Gastrocnemius medialis (tissue), 4 donors: ENCODE measurements around the gene HPS1. TPM values are rescaled to one million over a fixed set of nuclear protein-coding genes. Genes with fewer than 3 reads are reported as not detected.

Experiments used
- ATAC-seq, 2 donors: fragments of 150-250 bp; one replicate each; pipeline ENCODE4 v1.9.1; 2016
- DNase-seq, 2 donors: peaks; one replicate each; pipeline ENCODE4 v3.0.0-alpha.2; 2019
- H3K27ac ChIP-seq, 4 donors: fragments of 200-600 bp; sonication (generic); 1 replicate in 1 of 4; 2 replicates in 3 of 4; pipeline ENCODE4 v1.5.1; 2016 to 2018; ENCODE audit warnings: mild to moderate bottlenecking in 2 of 4, moderate library complexity in 1 of 4
- H3K27me3 ChIP-seq, 3 donors: fragments of 200-600 bp; sonication (generic) in 2 of 3; 1 replicate in 1 of 3; 2 replicates in 2 of 3; pipeline versions ENCODE4 v1.5.1 to v1.6.0; 2016 to 2019; ENCODE audit warnings: mild to moderate bottlenecking in 1 of 3, moderate library complexity in 1 of 3
- H3K36me3 ChIP-seq, 2 donors: fragments of 200-600 bp; sonication (generic) in 1 of 2; one replicate each; pipeline ENCODE4 v1.5.1; 2017 to 2018
- H3K4me1 ChIP-seq, 2 donors: fragments of 200-600 bp; sonication (generic) in 1 of 2; one replicate each; pipeline ENCODE4 v1.5.1; 2016 to 2017; ENCODE audit warnings: mild to moderate bottlenecking in 2 of 2
- H3K4me3 ChIP-seq, 4 donors: fragments of 200-600 bp; sonication (generic) in 3 of 4; 1 replicate in 1 of 4; 2 replicates in 3 of 4; pipeline ENCODE4 v1.5.1; 2016 to 2019; ENCODE audit warnings: mild to moderate bottlenecking in 2 of 4
- H3K9me3 ChIP-seq, 3 donors: fragments of 200-600 bp; sonication (generic) in 2 of 3; 1 replicate in 1 of 3; 2 replicates in 2 of 3; pipeline ENCODE4 v1.5.1; 2016 to 2019
- POLR2A ChIP-seq, 2 donors: fragments of 450-650 bp; IDR thresholded peaks; one replicate each; pipeline ENCODE4 v1.6.1; 2017; ENCODE audit warnings: antibody characterized with exemption in 2 of 2, mild to moderate bottlenecking in 2 of 2, moderate library complexity in 2 of 2
- in situ Hi-C, 4 donors: fragments of 200-750 bp; cut with MboI; loops; one replicate each; pipeline versions ENCODE4 v1.15.0 to v1.8.0; 2017; ENCODE audit warnings: low sequenced_read_pairs in 4 of 4
- intact Hi-C: fragments of 100-400 bp; cut with DNase I; formaldehyde crosslinking; loops from one replicate; pipeline ENCODE4 v1.15.1; 2023; ENCODE audit warnings: low total_unique reads
- total RNA-seq, 4 donors: library from RNA; depleted of rRNA; stranded (reverse); fragments of >200 nt; gene quantifications; one replicate each; pipeline versions ENCODE4 v1.1.0 to v1.2.3, GENCODE V29; 2016
- TF ChIP-seq, protein P1 (sequence below), 5 experiments: fragments of 450-650 bp in 3 of 5; fragments of 200-600 bp in 2 of 5; sonication (generic) in 2 of 5; IDR thresholded peaks in 4 of 5; conservative IDR thresholded peaks in 1 of 5; 1 replicate in 4 of 5; 2 replicates in 1 of 5; pipeline ENCODE4 v1.5.1; 2016 to 2019; ENCODE audit warnings: antibody characterized with exemption in 5 of 5, mild to moderate bottlenecking in 3 of 5, moderate library complexity in 3 of 5

The HPS1 gene
- total RNA-seq, 4 donors from 2014 or later = 10.6 to 26.0 (median 18.3) TPM

DNA sequence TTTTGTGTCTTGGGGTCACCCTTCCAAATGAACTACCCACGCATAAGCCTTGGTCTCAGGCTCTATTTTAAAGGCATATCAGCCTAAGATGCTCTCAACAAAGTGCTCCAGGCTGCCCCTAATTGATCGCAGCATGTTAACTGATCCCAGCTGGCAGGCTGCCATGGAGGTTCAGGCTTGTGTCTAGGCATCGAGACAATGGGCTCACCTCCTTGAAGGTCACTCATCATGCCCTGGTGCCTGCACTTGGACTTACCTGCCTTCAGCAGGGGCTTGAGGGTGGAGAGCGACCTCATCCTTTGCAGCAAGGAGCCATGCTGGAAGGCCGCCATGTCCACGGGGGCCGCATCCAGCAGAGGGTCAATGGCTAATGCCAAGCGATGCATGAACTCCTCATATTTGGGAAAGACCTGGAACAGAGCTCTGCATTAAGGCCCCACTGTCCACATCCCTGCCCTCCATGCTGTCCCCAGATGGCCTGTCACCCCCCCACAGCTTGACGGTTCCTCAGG is 49.6 kb downstream of the HPS1 start:
- H3K27me3 ChIP-seq = no peaks in the 10 kb centered on the region
- H3K27ac ChIP-seq = no peak overlapping the region
- TF ChIP-seq, protein P1, sequence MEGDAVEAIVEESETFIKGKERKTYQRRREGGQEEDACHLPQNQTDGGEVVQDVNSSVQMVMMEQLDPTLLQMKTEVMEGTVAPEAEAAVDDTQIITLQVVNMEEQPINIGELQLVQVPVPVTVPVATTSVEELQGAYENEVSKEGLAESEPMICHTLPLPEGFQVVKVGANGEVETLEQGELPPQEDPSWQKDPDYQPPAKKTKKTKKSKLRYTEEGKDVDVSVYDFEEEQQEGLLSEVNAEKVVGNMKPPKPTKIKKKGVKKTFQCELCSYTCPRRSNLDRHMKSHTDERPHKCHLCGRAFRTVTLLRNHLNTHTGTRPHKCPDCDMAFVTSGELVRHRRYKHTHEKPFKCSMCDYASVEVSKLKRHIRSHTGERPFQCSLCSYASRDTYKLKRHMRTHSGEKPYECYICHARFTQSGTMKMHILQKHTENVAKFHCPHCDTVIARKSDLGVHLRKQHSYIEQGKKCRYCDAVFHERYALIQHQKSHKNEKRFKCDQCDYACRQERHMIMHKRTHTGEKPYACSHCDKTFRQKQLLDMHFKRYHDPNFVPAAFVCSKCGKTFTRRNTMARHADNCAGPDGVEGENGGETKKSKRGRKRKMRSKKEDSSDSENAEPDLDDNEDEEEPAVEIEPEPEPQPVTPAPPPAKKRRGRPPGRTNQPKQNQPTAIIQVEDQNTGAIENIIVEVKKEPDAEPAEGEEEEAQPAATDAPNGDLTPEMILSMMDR (IDR thresholded peaks at IDR 0.05 in 4 of 5, conservative IDR thresholded peaks at IDR 0.05 in 1 of 5) = no peak
- no peak for TF ChIP-seq POLR2A (IDR thresholded peaks at IDR 0.05)
- no peaks in the 10 kb centered on the region for H3K9me3 ChIP-seq
- DNase-seq = no peak
- H3K4me3 ChIP-seq = no peak overlapping the region
- in situ Hi-C loops (no loop called here), intact Hi-C loops (no loop called here)
- ATAC-seq = no peak
- H3K4me1 ChIP-seq = no peaks in the 10 kb centered on the region
- peaks cover 0 to 7% of the 10 kb centered on the region in 2 donors for H3K36me3 ChIP-seq

DNA sequence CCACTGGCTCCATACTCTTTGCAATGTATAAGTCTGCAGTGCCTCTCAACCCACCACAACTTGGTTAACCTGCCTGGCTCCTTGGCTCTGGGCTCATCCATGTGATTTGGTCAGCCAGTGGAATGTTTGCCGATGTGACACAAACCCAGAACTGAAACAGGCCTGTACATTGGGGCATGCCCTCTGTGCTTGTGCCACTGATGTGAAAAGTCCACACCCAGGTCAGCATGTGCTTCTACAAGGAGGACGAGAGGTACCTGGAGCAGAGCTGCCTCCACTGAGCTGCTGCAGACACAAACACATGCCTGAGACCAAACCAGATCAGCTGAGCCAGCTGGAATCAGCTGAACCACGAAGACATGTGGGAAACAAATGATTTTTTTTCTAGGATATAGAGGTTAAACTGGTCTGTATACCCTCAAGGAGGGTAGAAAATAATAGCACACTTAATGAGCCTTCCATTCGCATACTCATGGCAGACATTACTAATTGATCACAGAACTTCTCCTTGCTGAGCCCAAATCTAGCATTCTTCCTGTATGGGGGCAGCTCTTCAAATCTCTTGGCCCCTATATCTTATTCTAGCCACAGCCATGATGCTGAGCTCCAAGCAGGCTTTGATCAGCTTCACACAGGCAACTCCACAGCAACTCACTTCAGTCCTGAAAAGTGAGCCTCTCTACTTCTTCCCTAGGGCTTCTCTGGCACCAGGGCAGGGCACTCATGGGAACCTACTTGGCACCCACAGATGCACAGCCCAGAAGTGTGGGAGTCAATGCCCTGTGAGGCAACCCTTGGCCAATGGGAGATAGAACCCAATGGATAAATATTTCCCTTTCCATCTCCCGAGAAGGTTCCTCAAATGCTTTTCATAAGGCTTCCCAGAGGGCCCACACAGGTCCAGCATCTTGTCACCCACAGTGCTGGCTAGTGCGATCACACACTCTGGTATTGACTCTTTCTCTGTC is 50.4 kb downstream of the HPS1 start:
- Histone ChIP-seq H3K27ac (no peak overlapping the region), H3K9me3 (no peaks in the 10 kb centered on the region), H3K36me3 (peaks cover 0 to 7% of the 10 kb centered on the region in 2 donors), H3K4me1 (no peaks in the 10 kb centered on the region), H3K27me3 (no peaks in the 10 kb centered on the region), H3K4me3 (no peak overlapping the region)
- in situ Hi-C loops (no loop called here), intact Hi-C loops (no loop called here)
- no peak for ATAC-seq
- no peak for DNase-seq
- no peak for TF ChIP-seq POLR2A (IDR thresholded peaks at IDR 0.05)
- TF ChIP-seq, protein P1 (IDR thresholded peaks at IDR 0.05 in 4 of 5, conservative IDR thresholded peaks at IDR 0.05 in 1 of 5) = no peak

DNA sequence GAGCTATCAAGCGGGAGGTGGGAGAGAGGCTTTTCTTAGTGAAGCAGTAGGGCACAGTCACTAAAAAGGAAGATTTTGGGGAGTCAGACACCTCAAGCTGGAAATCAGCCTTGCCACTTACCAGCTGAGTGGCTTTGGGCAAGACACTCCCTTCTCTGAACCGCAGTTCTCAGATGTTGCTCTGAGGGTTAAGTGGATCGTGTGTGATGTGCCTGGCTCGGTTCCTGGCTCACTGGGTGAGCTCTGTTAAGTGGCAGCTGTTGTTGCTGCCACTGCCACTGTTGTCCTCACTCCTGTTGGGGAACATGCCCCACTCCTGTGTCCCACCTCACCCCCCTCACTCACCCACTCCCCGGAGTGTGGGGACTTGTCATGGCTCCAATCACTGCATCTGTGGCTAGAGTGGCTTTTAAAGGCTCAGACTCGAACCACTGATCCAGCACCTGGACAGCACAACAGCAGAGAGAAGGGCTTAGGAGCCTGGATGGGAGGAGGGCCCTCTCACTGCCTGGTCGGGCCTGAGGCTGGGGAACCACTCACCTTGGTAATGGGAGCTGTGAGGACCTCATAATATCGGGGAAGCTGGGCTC is 51.8 kb downstream of the HPS1 start:
- in situ Hi-C loops = no loop called here

DNA sequence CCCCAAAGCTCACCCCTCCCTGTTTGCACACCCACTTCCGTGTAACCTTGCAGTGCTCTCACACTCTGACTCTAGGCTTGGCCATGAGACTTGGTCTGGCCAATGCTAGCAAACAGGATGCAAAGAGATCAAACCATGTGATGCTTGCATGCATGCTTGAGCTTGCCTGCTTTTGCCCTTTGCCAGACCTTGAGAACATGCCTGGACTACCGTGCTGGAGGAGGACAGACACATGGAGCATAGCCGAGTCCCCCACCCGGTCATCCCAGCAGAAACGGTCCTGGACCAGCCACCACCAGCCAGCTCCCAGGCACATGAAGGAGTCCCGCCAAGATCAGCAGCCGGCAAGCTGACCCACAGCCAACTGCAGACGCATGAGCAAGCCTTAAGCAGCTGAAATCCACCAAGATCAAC is 55.1 kb downstream of the HPS1 start:
- intact Hi-C loops = no loop called here

More for the DNA sequence above, 51.8 kb downstream of the HPS1 start:
- ATAC-seq = peak; percentile 26 to 49
- Histone ChIP-seq H3K4me1 (no peaks in the 10 kb centered on the region), H3K9me3 (no peaks in the 10 kb centered on the region), H3K36me3 (peaks cover 0 to 7% of the 10 kb centered on the region in 2 donors), H3K27ac (peak overlapping the region in 1 of 4 donors; percentile 49), H3K27me3 (no peaks in the 10 kb centered on the region), H3K4me3 (no peak overlapping the region)
- TF ChIP-seq, protein P1 (IDR thresholded peaks at IDR 0.05 in 4 of 5, conservative IDR thresholded peaks at IDR 0.05 in 1 of 5) = no peak
- TF ChIP-seq POLR2A (IDR thresholded peaks at IDR 0.05) = no peak
- intact Hi-C loops = no loop called here
- no peak for DNase-seq

More for the DNA sequence above, 55.1 kb downstream of the HPS1 start:
- H3K4me3 ChIP-seq = no peak overlapping the region
- no peak overlapping the region for H3K27ac ChIP-seq
- no peak for TF ChIP-seq POLR2A (IDR thresholded peaks at IDR 0.05)
- TF ChIP-seq, protein P1 (IDR thresholded peaks at IDR 0.05 in 4 of 5, conservative IDR thresholded peaks at IDR 0.05 in 1 of 5) = no peak
- no peaks in the 10 kb centered on the region for H3K27me3 ChIP-seq
- H3K4me1 ChIP-seq = no peaks in the 10 kb centered on the region
- ATAC-seq (peak; percentile 28 to 49), DNase-seq (peak in 1 of 2 donors; percentile 43)
- in situ Hi-C loops = no loop called here
- H3K36me3 ChIP-seq = peaks cover 0 to 7% of the 10 kb centered on the region in 2 donors
- H3K9me3 ChIP-seq = no peaks in the 10 kb centered on the region
